Activated T-helper 9 cell treated with anti-CD3 and anti-CD28 coated beads, Interleukin-2, amount 50 U/mL, for 16 hours (primary cell): ENCODE measurements around the gene NR1H3.
A peak's percentile ranks its signal among the peaks of the same experiment; 100 is the strongest.

Experiments used
- DNase-seq: peaks from one replicate; pipeline ENCODE4 v3.0.0-alpha.2; 2020; ENCODE audit warnings: low read depth

NR1H3 gene

GRCh38 chr11:47244448-47245350 lies 13.1 kb upstream of the NR1H3 start:
- no peak for DNase-seq

GRCh38 chr11:47245611-47246357 lies 12.0 kb upstream of the NR1H3 start:
- no peak for DNase-seq

GRCh38 chr11:47247502-47247901 lies 10.3 kb upstream of the NR1H3 start:
- DNase-seq, result no peak

- DNase-seq, result no peak
Observed at GRCh38 chr11:47248304-47248663, 9.5 kb upstream of the NR1H3 start.

GRCh38 chr11:47248664-47249377 lies 9.0 kb upstream of the NR1H3 start, which contains the start of gene ACP2:
Gene ACP2, minus strand, starts transcription at chr11:47248814. Its CDS starts 25 bp downstream, at chr11:47248789.
- DNase-seq, result peak; percentile 76

- DNase-seq, result no peak
Observed at GRCh38 chr11:47249378-47249715, 8.4 kb upstream of the NR1H3 start.

- no peak for DNase-seq
Observed at GRCh38 chr11:47251751-47252150, 6.0 kb upstream of the NR1H3 start.

- DNase-seq, result no peak
Observed at GRCh38 chr11:47253660-47254059, 4.1 kb upstream of the NR1H3 start.

GRCh38 chr11:47254386-47254785 lies 3.4 kb upstream of the NR1H3 start:
- DNase-seq, result no peak

GRCh38 chr11:47256374-47256773 lies 1.4 kb upstream of the NR1H3 start:
- no peak for DNase-seq

- DNase-seq, result no peak
Observed at GRCh38 chr11:47257177-47257516, 649 bp upstream of the NR1H3 start.

- DNase-seq, result no peak
Observed at GRCh38 chr11:47258317-47258902, 614 bp downstream of the NR1H3 start.

- DNase-seq, result no peak
Observed at GRCh38 chr11:47259232-47259977, 1.6 kb downstream of the NR1H3 start.

GRCh38 chr11:47260366-47260765 lies 2.6 kb downstream of the NR1H3 start:
- no peak for DNase-seq

GRCh38 chr11:47261291-47261800 lies 3.5 kb downstream of the NR1H3 start:
- no peak for DNase-seq

- no peak for DNase-seq
Observed at GRCh38 chr11:47264119-47264518, 6.3 kb downstream of the NR1H3 start.

GRCh38 chr11:47264521-47264920 lies 6.7 kb downstream of the NR1H3 start:
- no peak for DNase-seq

GRCh38 chr11:47267876-47268275 lies 10.1 kb downstream of the NR1H3 start:
- no peak for DNase-seq

GRCh38 chr11:47268448-47269001 lies 10.7 kb downstream of the NR1H3 start:
- no peak for DNase-seq

- DNase-seq, result peak; percentile 77
Observed at GRCh38 chr11:47269002-47269828, 11.4 kb downstream of the NR1H3 start.
